Subcutaneous adipose tissue (tissue), 4 donors: ENCODE results near the gene MMEL1. TPM values are rescaled to one million over a fixed set of nuclear protein-coding genes. Genes with fewer than 3 reads are reported as not detected.

ENCODE experiments used
- CTCF ChIP-seq: fragments of 450-650 bp; IDR thresholded peaks from one replicate; pipeline ENCODE4 v1.5.1; 2016; ENCODE audit warnings: low read depth, mild to moderate bottlenecking, control low read depth, antibody characterized with exemption, moderate library complexity
- total RNA-seq, 4 donors: library from RNA; depleted of rRNA; stranded (reverse); fragments of >200 nt; gene quantifications; one replicate each; pipeline ENCODE4 v1.1.0, GENCODE V29; 2016

The MMEL1 gene
- total RNA-seq, 4 donors from 2014 or later, result 1.3 to 4.0 TPM; not detected in 2

- no peak for TF ChIP-seq CTCF
Measured at GRCh38 chr1:2602311-2602835, 30.4 kb downstream of the MMEL1 start.

GRCh38 chr1:2601721-2602303, 31.0 kb downstream of the MMEL1 start:
- TF ChIP-seq CTCF, result no peak

- no peak for TF ChIP-seq CTCF
Measured at GRCh38 chr1:2598329-2598931, 34.4 kb downstream of the MMEL1 start.

- TF ChIP-seq CTCF, result no peak
Measured at GRCh38 chr1:2597441-2598328, 35.1 kb downstream of the MMEL1 start.

GRCh38 chr1:2596530-2597333, 36.1 kb downstream of the MMEL1 start:
- no peak for TF ChIP-seq CTCF

GRCh38 chr1:2595812-2596529, 36.8 kb downstream of the MMEL1 start:
- no peak for TF ChIP-seq CTCF
